GM18520 (cell line): ENCODE measurements around the gene FGF5.
"Not testable (repeated sequence)": the region's sequence is repeated elsewhere in the genome, so short reads cannot be mapped to it uniquely, and the experiment has no call there.

Experiments
- ATAC-seq: cut with Tn5 transposase; IDR thresholded peaks from one replicate; pipeline ENCODE4 v1.9.1; 2021; ENCODE audit not compliant: unreplicated experiment

The FGF5 gene

DNA sequence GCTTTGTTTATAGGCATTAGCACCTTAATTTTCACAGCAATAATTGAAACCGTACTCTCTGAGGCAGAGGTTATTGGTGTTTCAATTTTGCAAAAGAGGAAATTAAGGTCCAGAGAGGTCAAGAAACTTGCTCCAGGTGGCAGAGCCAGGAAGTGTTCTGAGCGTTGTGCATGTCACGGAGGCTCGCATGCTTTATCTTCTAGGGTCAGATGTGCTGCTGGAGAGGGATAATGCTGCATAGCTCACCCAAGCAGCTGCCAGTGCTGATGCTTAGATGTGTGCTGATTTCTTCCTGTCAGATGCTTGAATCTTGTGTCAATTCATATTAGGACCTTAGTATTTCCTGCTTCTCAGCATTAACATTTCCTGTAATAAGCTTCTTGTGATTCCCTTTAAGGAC lies 13.0 kb upstream of the FGF5 start:
- no peak for ATAC-seq

DNA sequence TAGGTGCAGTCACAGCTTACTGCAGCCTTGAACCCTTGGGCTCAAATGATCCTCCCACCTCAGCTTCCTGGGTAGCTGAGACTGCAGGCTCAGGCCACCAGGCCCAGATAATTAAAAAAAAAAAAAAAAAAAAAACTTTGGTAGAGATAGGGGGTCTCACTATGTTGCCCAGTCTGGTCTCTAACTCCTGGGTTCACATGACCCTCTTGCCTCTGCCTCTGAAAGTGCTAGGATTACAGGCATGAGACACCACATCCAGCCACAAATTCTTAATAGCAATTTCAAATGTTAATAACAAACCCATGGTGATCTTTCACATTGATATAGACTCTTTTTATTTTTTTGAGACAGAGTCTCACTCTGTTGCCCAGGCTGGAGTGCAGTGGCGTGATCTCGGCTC lies 12.3 kb upstream of the FGF5 start:
- no peak for ATAC-seq

DNA sequence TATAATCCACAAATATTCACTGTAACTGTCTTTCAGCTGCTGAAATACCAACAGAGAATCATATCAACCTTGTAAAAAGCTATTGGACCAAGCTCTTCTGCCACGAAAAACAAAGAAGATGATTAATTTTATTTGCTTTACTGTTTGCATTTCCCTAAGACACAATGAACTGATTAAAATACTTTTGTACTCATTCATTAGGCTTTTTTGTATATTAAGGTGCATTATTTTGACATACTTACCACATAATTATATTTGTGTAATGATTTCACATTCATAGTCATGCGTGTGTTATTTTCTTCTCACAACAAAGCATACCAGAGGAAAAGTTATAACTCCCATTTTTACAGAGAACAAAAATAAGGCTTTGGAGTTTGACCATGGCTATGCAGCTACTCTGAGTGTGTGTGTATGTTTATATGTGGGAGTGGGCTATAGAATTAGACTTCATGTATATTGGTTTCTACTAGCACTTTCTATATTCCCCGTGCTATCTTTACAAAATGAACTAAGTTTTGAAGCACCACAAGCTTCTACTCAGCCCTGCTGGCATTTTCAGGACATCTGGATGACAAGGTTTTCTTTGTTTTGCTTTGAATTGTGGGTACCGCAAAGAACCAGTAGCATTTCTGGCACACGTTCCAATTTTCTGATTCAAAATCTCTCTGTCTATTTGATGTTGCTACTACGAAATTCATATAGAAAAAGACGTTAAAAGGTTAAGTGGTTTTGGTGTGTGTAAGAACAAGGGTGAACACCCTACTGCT lies 11.0 kb upstream of the FGF5 start:
- ATAC-seq = no peak

DNA sequence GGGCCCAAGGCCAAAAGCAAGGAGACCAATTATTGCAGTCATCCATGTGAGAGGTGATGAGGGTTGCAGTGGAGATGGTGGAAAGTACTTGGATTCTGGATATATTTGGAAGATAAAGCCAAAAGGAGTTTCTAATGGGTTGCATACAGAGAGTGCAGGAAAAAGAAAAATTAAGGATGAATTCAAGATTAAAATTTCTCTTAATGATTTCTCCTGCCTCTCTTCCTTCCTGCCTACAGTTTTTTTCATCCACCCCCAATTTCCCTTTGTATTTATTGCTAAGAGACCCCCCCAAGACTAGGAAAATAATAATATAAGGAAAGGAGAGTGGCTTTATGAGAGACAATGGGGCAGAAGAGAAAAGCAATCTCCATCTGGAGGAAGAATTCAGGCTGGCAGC lies 8.6 kb upstream of the FGF5 start:
- ATAC-seq = no peak

DNA sequence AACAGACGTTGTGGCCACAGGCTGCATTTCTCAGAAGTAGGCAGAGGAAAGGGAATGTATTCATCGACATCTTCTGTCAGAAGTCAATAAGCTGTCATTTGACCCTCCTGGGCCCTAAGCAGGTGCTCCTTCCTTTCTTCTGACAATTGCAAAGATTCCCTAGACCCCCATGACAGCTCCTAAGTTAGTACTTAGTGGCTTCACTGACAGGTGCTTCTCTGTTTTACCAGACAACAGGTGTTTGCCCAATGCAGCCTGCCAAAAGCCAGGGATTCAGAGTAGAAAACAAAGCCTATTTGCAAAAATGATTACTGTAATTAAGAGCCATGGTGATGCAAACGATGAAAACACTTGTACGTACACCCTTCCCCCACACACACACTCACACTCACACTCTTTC lies 7.5 kb upstream of the FGF5 start:
- no peak for ATAC-seq

GRCh38 chr4:80259817-80260216 lies 6.6 kb upstream of the FGF5 start:
- ATAC-seq = no peak

GRCh38 chr4:80261989-80262600 lies 4.4 kb upstream of the FGF5 start:
- no peak for ATAC-seq

DNA sequence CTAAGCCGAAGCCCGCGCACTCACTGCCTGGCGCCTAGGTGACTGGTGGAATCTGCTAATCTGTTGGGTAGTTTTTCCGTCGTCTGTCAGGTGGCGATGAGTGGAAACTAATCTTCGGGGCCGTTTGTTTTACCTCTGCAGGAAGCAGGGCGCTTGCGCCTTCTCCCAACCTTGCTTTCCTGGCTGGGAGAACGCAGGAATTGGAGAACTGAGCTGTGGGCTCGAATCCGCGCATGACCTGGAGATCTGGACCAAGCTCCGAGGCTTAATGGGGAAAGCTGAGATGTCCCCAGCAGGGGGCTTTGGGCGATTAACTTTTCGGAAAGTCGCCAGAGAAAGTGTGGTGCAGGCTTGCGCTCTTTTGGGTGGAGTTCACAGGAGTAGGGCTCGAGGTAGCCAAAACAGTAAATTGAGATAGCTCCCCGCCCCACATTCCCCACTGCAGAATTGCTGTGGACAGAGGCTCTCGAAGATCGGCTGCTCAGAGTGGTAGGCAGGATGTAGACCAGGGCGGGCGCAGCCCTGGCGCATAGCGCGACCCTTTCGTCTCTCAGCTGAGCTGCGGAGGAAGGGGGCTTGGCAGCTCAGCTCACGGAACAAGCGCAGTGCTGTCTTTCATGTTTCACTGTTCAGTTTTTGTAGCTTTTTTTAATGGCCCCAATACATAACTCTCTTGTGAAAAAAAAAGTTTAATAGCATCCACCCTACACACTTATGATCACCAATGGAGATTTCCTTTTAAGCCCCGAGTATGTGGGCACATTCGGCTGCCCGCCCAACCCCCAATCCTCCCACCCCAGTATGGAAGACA lies 2.7 kb upstream of the FGF5 start:
- ATAC-seq = no peak

DNA sequence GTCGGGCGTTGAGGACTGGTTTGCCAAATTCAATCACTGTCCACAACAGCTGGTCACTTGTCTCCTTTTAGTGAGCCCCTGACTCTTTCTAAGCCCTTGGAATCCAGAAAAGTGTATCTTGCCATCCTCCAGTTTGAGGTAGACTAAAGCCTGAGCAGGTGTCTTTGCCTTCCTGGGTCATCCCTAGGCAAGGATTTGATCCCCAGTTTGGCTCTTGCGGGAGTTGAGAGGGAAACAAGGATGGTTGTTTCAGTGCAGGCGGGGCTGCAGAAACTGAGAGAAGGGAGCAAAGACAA lies 2.2 kb upstream of the FGF5 start:
- no peak for ATAC-seq

- no peak for ATAC-seq
Observed at GRCh38 chr4:80264825-80265224, 1.6 kb upstream of the FGF5 start.

- no peak for ATAC-seq
Observed at GRCh38 chr4:80265571-80266252, 752 bp upstream of the FGF5 start.

GRCh38 chr4:80266902-80267380 lies 477 bp downstream of the FGF5 start:
- no peak for ATAC-seq

GRCh38 chr4:80268081-80268823 lies 1.8 kb downstream of the FGF5 start:
- no peak for ATAC-seq

DNA sequence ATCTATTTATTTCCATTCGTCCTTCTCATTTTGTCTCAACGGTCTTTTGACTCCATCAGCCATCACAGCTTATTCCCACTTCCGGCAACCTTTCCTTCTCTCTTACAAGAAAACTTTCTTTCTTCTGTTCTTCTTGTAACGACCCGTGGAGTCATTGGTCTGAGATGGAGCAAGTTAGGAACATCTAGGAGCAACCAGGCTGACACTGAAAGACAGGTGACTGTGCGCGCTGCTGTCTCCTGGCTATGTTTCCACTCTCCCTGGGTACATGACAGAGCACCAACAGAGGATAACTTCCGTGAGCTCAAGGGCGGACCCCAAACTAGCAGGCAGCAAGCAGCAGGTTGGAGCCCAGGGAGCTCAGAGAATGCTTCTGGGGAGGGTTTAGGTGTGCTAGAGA lies 2.5 kb downstream of the FGF5 start:
- no peak for ATAC-seq

DNA sequence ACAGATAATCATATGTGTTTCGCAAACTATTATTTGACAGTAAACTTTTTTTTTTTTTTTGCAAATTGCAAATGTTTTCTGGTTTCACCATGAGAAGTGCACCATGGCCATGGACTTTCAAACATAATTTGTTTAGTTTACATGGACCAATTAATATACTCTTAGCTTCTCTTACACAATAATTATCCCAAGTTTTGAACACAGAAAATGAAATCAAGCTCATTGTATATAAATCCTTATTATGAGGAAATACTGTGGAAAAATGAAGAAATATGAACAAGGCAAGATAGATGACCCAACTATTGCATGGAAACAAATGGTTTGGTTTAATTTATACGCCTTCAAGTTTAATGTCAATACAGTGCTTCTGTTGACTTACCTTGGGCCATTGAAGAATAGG lies 3.9 kb downstream of the FGF5 start:
- ATAC-seq = no peak

GRCh38 chr4:80270868-80271267 lies 4.4 kb downstream of the FGF5 start:
- no peak for ATAC-seq

DNA sequence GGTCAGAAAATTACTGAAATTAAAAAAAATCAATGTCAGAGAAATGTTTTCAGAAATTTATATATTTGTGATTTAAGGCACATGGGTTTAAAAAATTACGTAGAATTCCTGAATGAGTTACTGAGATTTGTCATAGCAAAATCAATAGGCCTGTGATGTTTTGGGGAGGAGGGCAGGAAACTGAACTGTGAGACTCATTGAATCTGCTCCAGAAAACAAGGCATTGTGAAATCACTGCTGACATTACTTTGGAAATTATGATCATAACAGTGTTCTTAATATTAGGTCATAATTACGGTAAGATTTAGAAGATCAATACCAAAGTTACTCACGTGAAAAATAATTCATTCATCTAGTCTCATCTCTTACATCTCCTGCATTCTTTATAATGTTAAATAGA lies 5.3 kb downstream of the FGF5 start:
- ATAC-seq = no peak

- no peak for ATAC-seq
Observed at GRCh38 chr4:80276931-80277330, 10.5 kb downstream of the FGF5 start.

DNA sequence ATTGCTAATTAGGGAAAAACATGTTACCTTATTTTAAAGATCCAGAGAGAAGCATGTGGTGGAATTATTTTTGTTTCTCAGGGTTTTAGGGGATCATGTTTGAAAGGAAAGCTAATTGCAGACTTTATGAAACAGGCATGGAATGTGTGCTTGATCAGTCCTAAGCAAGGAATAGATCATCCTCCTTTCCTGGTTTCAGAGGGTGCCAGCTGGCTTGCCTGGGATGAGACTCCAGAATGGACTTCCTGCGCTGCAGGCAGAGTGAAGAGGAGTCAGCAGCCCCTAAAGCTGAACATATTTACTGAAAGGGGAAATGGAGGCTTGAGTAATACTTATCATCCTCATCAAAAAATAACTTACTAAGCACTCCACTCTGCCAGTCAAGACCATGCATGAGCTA lies 13.3 kb downstream of the FGF5 start:
- no peak for ATAC-seq

- no peak for ATAC-seq
Observed at GRCh38 chr4:80286451-80286850, 20.0 kb downstream of the FGF5 start.

GRCh38 chr4:80290665-80291064 lies 24.2 kb downstream of the FGF5 start:
- ATAC-seq = not testable (repeated sequence)
